ENCODE results near the gene GREB1.

DNA sequence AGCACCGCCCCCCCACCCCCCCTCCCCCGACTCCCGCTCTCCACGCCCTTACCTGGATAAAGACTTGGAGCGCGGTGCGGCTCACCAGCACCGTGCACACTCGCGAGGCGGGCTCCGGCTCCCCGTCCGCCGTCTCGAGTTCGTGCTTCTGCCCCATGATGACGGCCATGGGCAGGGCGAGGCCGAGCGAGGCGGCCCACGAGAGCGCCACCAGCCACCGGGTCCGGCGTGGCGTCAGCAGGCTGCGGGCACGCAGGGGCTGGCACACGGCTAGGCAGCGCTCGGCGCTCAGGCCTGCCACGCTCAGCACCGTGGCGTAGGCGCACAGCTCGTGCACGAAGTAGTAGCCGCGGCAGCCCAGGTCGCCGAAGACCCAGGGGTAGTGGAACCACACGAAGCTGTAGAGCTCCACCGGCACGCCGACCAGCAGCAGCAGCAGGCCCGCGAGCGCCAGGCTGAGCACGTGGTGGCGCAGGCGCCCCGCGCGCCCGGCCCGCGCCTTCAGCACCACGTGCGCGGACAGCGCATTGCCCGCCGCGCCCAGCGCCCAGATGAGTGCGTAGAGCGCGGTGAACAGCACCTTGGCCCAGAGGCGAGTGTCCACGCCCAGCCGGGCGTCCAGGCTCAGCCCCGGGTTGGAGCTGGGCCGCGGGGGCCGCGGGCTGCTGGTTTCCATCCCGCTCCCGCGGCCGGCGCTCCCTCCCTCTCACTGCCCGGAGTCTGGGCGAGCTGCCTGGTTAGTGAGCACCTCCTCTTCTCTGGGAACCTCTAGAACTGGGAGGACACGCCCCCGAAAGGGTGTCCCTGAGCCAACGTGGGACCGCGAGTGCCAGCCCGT, 135.8 kb downstream of the GREB1 start, which contains the start of gene NTSR2:
- TF ChIP-seq CTCF (IDR thresholded peaks at IDR 0.05) (no peak), POLR2A (IDR thresholded peaks at IDR 0.05) (no peak)
